SK-N-SH treated with all-trans-retinoic acid at 6 μM for 48 hours (cell line): Measurements from ENCODE around the gene HNF4A.

Source experiments
- ATAC-seq: fragments of 200-7000 bp; cut with Tn5 transposase; 3 replicates; pipeline ENCODE4 v1.9.1; 2020; ENCODE audit warnings: mild to moderate bottlenecking, moderate library complexity
- ARNTL ChIP-seq: fragments of 450-650 bp; formaldehyde crosslinking; IDR thresholded peaks from 2 replicates; pipeline ENCODE4 v1.5.0; 2020; ENCODE audit warnings: low read depth, mild to moderate bottlenecking, moderate library complexity, borderline replicate concordance
- BACH2 ChIP-seq: fragments of 250-450 bp; sonication (Bioruptor Pico); IDR thresholded peaks from 2 replicates; pipeline ENCODE4 v1.9.0; 2021; ENCODE audit warnings: mild to moderate bottlenecking, borderline replicate concordance
- CREB5 ChIP-seq: fragments of 250-450 bp; sonication (Bioruptor Pico); IDR thresholded peaks from 2 replicates; pipeline ENCODE4 v1.5.1; 2020; ENCODE audit warnings: low read depth, mild to moderate bottlenecking, moderate library complexity
- CSDC2 ChIP-seq: fragments of 250-450 bp; sonication (Bioruptor Pico); IDR thresholded peaks from 2 replicates; pipeline ENCODE4 v1.5.0; 2020; ENCODE audit warnings: mild to moderate bottlenecking, moderate library complexity
- CSRNP3 ChIP-seq: fragments of 250-450 bp; sonication (Bioruptor Pico); IDR thresholded peaks from 2 replicates; pipeline ENCODE4 v1.5.1; 2021; ENCODE audit warnings: mild to moderate bottlenecking, moderate library complexity
- ESRRG ChIP-seq: fragments of 250-450 bp; sonication (Bioruptor Pico); IDR thresholded peaks from 2 replicates; pipeline ENCODE4 v1.6.1; 2021; ENCODE audit warnings: mild to moderate bottlenecking
- ISL1 ChIP-seq: fragments of 250-450 bp; sonication (Bioruptor Pico); IDR thresholded peaks from 2 replicates; pipeline ENCODE4 v2.1.2; 2022; ENCODE audit warnings: mild to moderate bottlenecking, moderate library complexity
- OSR1 ChIP-seq: fragments of 250-450 bp; sonication (Bioruptor Pico); IDR thresholded peaks from 2 replicates; pipeline ENCODE4 v1.8.0; 2022; ENCODE audit warnings: moderate library complexity, mild to moderate bottlenecking, inconsistent platforms
- PATZ1 ChIP-seq: fragments of 250-450 bp; sonication (Bioruptor Pico); IDR thresholded peaks from 2 replicates; pipeline ENCODE4 v1.8.0; 2020; ENCODE audit warnings: mild to moderate bottlenecking, moderate library complexity, borderline replicate concordance
- POU6F1 ChIP-seq: fragments of 250-450 bp; sonication (Bioruptor Pico); IDR thresholded peaks from 2 replicates; pipeline ENCODE4 v1.8.0; 2021; ENCODE audit warnings: low read depth, mild to moderate bottlenecking, moderate library complexity, borderline replicate concordance
- RARB ChIP-seq: fragments of 250-450 bp; sonication (Bioruptor Pico); IDR thresholded peaks from 2 replicates; pipeline ENCODE4 v1.8.0; 2021; ENCODE audit warnings: mild to moderate bottlenecking, moderate library complexity
- TCF4 ChIP-seq: fragments of 250-450 bp; sonication (Bioruptor Pico); IDR thresholded peaks from 2 replicates; pipeline ENCODE4 v1.8.0; 2021; ENCODE audit warnings: mild to moderate bottlenecking, moderate library complexity, borderline replicate concordance
- ZC3H10 ChIP-seq: fragments of 250-450 bp; sonication (Bioruptor Pico); IDR thresholded peaks from 2 replicates; pipeline ENCODE4 v1.5.1; 2021; ENCODE audit warnings: mild to moderate bottlenecking, moderate library complexity
- ZFP30 ChIP-seq: fragments of 450-650 bp; formaldehyde crosslinking; IDR thresholded peaks from 2 replicates; pipeline ENCODE4 v1.5.0; 2022; ENCODE audit warnings: mild to moderate bottlenecking, moderate library complexity
- ZNF565 ChIP-seq: fragments of 450-650 bp; formaldehyde crosslinking; conservative IDR thresholded peaks from 2 replicates; pipeline ENCODE4 v1.5.0; 2020; ENCODE audit warnings: low read depth, mild to moderate bottlenecking, moderate library complexity
- ZNF70 ChIP-seq: fragments of 450-650 bp; formaldehyde crosslinking; IDR thresholded peaks from 2 replicates; pipeline ENCODE4 v1.5.0; 2020; ENCODE audit warnings: mild to moderate bottlenecking, moderate library complexity

The HNF4A gene

DNA sequence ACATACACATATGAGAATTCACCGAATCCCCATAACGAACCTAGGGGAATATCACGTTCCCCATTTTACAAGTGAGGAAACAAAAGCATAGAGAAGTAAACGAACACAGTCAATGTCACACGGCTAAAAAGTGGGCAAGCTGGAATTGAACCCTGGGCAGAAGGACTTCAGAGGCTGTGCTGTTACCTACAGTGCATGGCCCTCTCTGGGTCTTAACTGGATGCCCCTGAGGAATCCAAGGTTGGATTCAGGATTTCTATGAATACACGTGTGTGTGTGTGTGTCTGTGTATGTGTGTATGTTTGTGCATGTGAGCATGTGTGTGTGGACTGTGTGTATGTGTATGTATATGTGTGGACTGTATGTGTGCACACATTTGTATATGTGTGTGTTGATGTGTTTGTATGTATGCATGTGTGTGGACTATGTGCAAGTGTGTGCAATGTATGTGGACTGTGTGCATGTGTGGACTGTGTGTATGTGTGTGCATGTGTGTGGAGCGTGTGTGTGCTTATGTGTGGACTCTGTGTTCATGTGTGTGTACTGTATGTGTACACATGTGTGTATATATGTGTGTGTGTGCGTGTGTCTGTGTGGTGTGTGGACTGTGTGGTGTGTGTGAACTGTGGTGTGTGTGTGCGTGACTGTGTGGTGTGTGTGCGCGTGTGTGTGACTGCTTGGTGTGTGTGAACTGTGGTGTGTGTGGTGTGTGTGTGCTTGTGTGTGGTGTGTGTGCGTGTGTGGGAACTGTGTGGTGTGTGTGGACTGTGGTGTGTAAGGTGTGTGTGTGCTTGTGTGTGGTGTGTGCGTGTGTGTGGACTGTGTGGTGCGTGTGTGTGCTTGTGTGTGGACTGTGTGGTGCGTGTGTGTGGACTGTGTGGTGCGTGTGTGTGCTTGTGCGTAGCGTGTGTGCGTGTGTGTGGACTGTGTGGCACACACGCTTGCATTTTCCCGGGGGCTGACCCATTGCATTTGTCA lies 49.0 kb downstream of the HNF4A start:
- ATAC-seq, result no peak
- TF ChIP-seq POU6F1 (CRISPR knock-in tag) (no peak), RARB (no peak), ZFP30 (no peak), CSRNP3 (CRISPR knock-in tag) (no peak), ZNF565 (CRISPR knock-in tag) (no peak), OSR1 (CRISPR knock-in tag) (no peak)

DNA sequence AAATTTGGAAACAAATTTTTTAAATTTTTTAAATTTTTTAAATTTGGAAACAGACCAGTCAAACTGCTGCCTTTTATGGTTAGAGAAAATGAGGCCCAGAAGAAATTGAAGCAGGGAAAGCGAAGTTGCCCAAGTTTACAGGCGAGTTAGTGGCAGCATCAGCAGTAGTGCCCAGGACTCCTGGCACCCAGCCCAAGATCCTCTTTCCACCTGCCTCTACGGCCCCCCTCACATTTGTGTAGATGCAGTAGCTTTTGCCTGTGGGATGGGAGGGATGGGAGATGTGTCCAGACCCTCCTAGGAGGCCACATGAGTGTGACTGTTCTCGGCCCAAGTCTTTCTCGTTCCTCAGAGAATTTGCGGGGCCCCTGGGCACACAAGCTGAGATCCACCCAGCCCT lies 49.8 kb downstream of the HNF4A start:
- TF ChIP-seq OSR1 (CRISPR knock-in tag), result no peak

GRCh38 chr20:44405785-44406571 lies 50.5 kb downstream of the HNF4A start:
- no peak for ATAC-seq

More for the DNA sequence above, 49.8 kb downstream of the HNF4A start:
- ATAC-seq, result no peak

More at GRCh38 chr20:44405785-44406571, 50.5 kb downstream of the HNF4A start:
- TF ChIP-seq ESRRG (CRISPR knock-in tag) (no peak), CSDC2 (no peak), POU6F1 (CRISPR knock-in tag) (no peak), TCF4 (CRISPR knock-in tag) (no peak), BACH2 (CRISPR knock-in tag) (no peak), ZNF565 (CRISPR knock-in tag) (no peak), OSR1 (CRISPR knock-in tag) (no peak), CREB5 (CRISPR knock-in tag) (no peak), PATZ1 (CRISPR knock-in tag) (no peak), ZNF70 (CRISPR knock-in tag) (no peak), ZFP30 (no peak), ZC3H10 (CRISPR knock-in tag) (no peak), ISL1 (no peak), ARNTL (CRISPR knock-in tag) (no peak)
